ENCODE measurements around the gene PGF.

The PGF gene

GRCh38 chr14:74941676-74942097, 13.7 kb downstream of the PGF start:
- TF ChIP-seq CTCF (IDR thresholded peaks at IDR 0.05), result no peak
- Histone ChIP-seq H3K27ac (peak overlapping the region; percentile 76 to 94), H3K4me3 (peak overlapping the region; percentile 42)
- no peak for DNase-seq (ENCODE audit: low spot score)

DNA sequence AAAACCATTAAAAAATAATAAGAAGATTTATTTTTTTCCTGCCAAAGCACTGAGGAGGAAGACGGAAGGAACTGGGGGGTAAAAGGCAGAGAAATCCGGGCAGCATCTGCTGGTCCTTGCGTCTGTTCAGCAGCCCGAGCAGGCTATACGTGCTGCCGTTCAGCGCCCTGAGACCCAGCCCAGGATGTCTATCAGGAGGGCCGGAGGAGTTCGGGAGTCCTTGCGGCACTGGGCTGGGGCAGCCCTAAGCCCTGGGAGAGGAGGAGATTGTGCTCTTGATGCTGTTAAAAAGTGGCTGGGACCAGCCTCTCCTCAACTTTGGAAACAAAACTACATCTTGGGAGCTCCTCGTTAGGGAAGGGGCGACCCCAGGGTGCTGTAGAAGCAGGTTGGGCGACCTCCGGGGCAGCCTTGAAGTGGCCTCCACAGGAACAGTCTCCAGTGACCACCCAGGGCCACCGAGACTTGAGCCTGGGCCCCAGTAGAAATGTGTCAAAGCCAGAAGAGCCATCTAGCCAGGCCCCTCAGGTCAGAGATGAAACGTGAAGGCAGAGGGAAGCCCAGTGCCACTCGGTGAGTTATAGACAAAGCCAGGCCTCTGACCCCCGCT, 14.3 kb downstream of the PGF start:
- no peak overlapping the region for H3K4me3 ChIP-seq
- TF ChIP-seq CTCF (IDR thresholded peaks at IDR 0.05), result no peak
- peak overlapping the region; percentile 76 to 94 for H3K27ac ChIP-seq
- DNase-seq (ENCODE audit: low spot score), result no peak

DNA sequence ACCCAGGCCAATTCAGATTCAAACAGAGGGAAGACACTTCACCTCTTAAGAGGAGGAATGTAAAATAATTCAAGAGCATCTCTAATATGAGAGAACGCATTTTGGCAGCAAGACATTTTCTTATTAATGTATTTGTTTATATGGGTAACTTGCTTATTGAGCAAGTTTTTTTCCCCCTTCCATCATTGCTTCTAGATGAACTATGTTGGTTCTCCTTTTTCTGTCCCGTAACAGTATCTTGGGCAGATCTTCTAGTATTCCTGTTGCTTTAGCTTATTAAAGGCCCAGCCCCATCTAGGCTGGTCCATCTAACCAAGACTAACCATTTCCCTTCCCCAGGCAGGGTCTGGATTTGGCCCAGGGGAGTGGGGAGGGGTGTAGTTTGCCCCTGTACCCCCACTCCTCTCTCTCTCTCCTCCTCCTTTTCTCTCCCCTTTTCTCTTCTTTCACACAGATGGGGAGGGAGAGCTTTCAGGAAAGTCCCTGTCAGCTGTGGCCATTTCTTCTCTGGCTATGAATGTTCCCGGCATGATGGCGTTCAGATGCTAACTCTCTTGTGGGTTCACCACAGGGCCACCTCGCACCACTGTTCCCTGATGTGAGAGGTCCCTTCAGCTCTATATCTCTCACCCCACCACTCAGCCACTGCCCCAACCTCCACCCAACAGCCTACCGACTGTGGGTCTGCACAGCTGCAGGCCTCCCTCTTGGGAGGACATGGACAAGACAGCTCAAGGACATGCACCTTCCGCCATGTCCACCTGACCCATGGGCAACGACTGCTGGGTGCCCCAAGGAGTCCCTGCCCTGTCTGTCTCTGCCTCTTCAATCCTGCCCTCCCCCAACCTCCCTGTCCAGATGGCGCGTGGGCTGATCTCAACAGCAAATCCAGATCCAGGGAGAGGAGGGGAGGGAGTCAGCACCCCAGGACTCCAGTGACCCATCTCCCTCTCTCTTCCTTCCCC, 16.6 kb downstream of the PGF start:
- TF ChIP-seq CTCF (IDR thresholded peaks at IDR 0.05), result no peak
- DNase-seq (ENCODE audit: low spot score), result no peak
- Histone ChIP-seq H3K4me3 (no peak overlapping the region), H3K27ac (peak overlapping the region; percentile 76 to 94)

GRCh38 chr14:74937171-74937570, 18.2 kb downstream of the PGF start:
- DNase-seq (ENCODE audit: low spot score), result no peak
- H3K4me3 ChIP-seq, result no peak overlapping the region
- TF ChIP-seq CTCF (IDR thresholded peaks at IDR 0.05), result no peak
- H3K27ac ChIP-seq, result no peak overlapping the region

DNA sequence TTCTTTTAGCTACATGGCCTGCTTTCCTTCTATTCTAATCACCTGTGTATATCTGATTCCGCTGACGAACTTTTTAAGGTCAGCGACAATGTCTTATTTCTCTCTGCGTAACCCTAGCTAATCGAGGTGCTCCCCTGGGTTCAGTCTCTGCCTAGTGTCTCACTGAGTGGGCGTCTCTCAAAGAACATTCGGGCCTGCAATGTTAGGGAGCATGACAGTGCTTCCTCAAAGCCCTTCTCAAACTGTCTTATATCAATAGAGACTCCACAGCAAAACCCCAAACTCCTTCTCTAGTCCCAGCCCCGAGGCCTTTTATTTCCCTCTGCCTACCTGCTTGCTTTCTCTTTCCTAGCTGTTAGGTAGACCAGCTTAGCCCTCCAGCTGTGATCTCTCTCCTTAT, 18.7 kb downstream of the PGF start:
- H3K4me3 ChIP-seq, result no peak overlapping the region
- no peak for DNase-seq (ENCODE audit: low spot score)
- no peak for TF ChIP-seq CTCF (IDR thresholded peaks at IDR 0.05)
- H3K27ac ChIP-seq, result no peak overlapping the region

GRCh38 chr14:74936151-74936550, 19.2 kb downstream of the PGF start:
- no peak overlapping the region for H3K27ac ChIP-seq
- TF ChIP-seq CTCF (IDR thresholded peaks at IDR 0.05), result no peak
- H3K4me3 ChIP-seq, result no peak overlapping the region
- DNase-seq (ENCODE audit: low spot score), result no peak

DNA sequence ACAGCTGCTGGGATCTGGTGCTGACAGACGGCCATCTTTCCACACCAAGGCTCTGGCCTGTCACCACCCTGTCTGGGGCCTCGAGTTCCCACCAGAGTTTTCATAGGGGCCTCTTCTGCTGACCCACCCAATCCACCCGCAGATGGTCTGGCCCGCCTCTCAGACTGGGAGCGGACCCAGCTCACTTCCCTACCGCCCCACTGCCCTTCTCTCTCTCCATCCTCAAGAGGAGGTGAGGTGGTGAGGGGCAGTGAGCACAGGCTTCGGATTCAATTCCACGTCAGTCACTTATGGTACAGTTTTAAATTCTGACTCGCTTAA, 20.1 kb downstream of the PGF start:
- TF ChIP-seq CTCF (IDR thresholded peaks at IDR 0.05), result no peak
- Histone ChIP-seq H3K27ac (peak overlapping the region in 1 of 2 donors; percentile 56), H3K4me3 (no peak overlapping the region)
- no peak for DNase-seq (ENCODE audit: low spot score)

Measured in coronary artery (tissue), 2 donors.